Stomach smooth muscle (tissue), 2 donors: ENCODE measurements around the gene NOL6.

ENCODE experiments used
- H3K27ac ChIP-seq: one replicate; pipeline ENCODE4 v1.7.0; 2013; ENCODE audit warnings: mild to moderate bottlenecking, low read length, inconsistent platforms
- H3K27me3 ChIP-seq, 2 donors: one replicate each; pipeline ENCODE4 v1.7.0; 2013; ENCODE audit warnings: low read length in 2 of 2; ENCODE audit not compliant: insufficient read depth in 2 of 2, control insufficient read depth in 1 of 2
- H3K36me3 ChIP-seq, 2 donors: one replicate each; pipeline ENCODE4 v1.7.0; 2013; ENCODE audit warnings: low read length in 2 of 2; ENCODE audit not compliant: control insufficient read depth in 2 of 2, insufficient read depth in 2 of 2
- H3K4me1 ChIP-seq: one replicate; pipeline ENCODE4 v1.7.0; 2013; ENCODE audit warnings: low read length; ENCODE audit not compliant: control insufficient read depth, insufficient read depth
- H3K4me3 ChIP-seq, 2 donors: one replicate each; pipeline ENCODE4 v1.7.0; 2013; ENCODE audit warnings: low read length in 2 of 2
- H3K9ac ChIP-seq, 2 donors: one replicate each; pipeline ENCODE4 v1.7.0; 2013; ENCODE audit warnings: low read length in 2 of 2, mild to moderate bottlenecking in 1 of 2
- H3K9me3 ChIP-seq, 2 donors: one replicate each; pipeline ENCODE4 v1.7.0; 2013; ENCODE audit warnings: low read length in 2 of 2; ENCODE audit not compliant: control insufficient read depth in 2 of 2
- donor health status: healthy.
- donor health status: Pancreatic carcinoma.

Gene NOL6

DNA sequence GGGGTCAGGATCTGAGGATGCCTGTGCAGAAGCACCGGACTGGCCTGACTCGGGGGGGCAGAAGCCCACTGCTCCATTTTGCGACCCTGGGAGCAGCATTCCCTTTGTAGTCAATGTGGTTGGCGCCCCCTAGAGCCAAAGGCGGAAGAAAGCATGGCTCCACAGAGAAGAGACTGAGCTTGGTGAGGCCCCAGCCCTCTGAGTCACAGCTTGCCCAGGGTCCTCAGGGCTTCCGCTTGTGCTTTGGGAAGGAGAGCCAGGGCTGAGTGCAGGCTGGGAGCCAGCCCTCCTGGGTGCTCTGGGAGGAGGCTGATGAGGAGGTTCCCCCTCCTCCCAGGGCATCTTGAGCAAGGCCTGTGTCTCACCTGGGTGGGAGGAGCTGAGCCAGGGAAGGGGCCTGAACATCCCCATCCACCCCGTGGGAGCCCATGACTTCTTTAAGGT lies 20.9 kb downstream of the NOL6 start:
- Histone ChIP-seq H3K4me1 (no peaks in the 10 kb centered on the region), H3K27ac (no peak overlapping the region), H3K4me3 (no peak overlapping the region), H3K27me3 (no peaks in the 10 kb centered on the region), H3K9ac (no peak overlapping the region), H3K36me3 (no peaks in the 10 kb centered on the region), H3K9me3 (no peaks in the 10 kb centered on the region)

DNA sequence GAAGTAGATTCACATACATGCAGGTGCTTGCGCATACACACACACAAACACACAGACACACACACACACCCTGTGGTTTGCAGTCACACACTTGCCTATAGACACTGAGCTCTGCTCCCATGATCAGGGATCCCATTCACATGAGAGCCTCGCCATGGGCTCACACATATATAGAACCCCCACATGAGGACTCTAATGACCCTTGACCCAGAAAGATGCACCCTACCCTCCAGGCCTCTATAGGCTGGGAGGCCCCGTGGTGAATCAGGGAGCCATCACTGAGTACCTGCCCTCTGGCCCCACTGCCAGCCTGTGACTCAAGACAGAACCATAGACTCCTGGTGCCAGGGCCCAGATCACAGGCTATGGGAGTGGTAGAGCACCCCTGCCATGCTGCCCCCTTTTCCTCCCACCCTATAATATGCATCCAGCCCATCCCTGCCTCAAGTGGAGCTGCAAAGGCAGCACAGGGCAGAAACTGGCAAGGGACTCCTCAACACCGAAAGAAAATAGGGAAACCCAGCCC lies 23.0 kb downstream of the NOL6 start:
- no peaks in the 10 kb centered on the region for H3K27me3 ChIP-seq
- H3K9ac ChIP-seq: no peak overlapping the region
- H3K4me1 ChIP-seq: peaks cover 8% of the 10 kb centered on the region
- H3K9me3 ChIP-seq: no peaks in the 10 kb centered on the region
- no peaks in the 10 kb centered on the region for H3K36me3 ChIP-seq
- H3K4me3 ChIP-seq: no peak overlapping the region
- H3K27ac ChIP-seq: no peak overlapping the region

DNA sequence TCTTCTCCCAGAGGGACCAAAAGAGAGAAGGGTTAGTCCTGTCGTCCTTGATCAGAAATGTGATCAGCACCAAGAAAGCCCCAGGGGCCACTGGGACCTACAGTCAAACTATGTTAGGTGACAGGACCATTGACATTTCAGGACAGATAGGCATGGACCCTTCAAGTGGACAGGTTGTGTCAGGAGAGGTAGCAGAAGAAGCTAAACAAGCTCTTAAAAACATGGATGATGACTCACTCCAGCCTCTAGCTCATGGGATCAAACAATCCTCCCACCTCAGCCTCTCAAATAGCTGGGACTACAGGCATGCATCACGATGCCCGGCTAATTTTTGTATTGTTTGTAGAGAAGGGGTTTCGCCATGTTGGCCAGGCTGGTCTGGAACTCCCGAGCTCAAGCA lies 24.0 kb downstream of the NOL6 start:
- H3K4me1 ChIP-seq: peaks cover 8% of the 10 kb centered on the region
- H3K9me3 ChIP-seq: no peaks in the 10 kb centered on the region
- H3K36me3 ChIP-seq: no peaks in the 10 kb centered on the region
- H3K27me3 ChIP-seq: no peaks in the 10 kb centered on the region
- H3K4me3 ChIP-seq: no peak overlapping the region
- no peak overlapping the region for H3K27ac ChIP-seq
- no peak overlapping the region for H3K9ac ChIP-seq

DNA sequence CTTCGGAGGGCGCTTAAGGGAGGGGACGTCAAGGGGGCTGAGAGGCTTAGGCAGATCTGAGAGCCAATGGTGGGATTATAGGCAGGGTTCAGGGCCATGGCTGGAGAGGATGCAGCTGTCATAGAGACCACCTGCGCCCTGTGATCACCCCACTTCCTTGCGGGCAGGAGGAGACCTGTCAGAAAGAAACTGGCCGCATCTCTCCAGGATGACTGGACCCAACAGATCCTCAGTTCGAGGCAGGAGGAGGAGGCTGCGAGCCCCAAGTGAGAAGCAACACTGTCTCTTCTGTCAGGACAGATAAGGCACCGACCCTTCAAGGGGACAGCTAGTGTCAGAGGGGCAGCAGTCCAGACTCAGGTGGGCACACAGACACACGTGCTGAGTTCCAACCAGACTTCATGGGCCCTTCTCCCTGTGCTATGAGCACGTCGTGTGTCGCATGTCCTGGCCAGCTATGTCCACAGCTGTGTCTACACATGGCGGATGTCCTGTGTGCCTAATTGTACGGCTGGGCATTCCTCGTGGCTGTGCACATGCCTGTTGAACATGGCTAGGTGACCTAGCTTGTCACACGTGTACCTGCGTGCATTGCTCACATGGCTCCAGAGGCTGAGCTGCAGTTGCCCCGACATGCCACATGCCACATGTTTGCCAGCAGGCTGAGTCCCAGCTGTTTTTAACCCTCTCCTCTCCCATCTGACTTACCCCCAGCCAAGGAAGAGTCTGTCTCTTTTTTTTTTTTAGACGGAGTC lies 25.7 kb downstream of the NOL6 start:
- H3K36me3 ChIP-seq: no peaks in the 10 kb centered on the region
- no peaks in the 10 kb centered on the region for H3K9me3 ChIP-seq
- H3K4me1 ChIP-seq: peaks cover 8% of the 10 kb centered on the region
- peak overlapping the region in 1 of 2 donors; percentile 60 for H3K9ac ChIP-seq
- peak overlapping the region; percentile 45 to 75 for H3K4me3 ChIP-seq
- H3K27ac ChIP-seq: no peak overlapping the region
- H3K27me3 ChIP-seq: no peaks in the 10 kb centered on the region

DNA sequence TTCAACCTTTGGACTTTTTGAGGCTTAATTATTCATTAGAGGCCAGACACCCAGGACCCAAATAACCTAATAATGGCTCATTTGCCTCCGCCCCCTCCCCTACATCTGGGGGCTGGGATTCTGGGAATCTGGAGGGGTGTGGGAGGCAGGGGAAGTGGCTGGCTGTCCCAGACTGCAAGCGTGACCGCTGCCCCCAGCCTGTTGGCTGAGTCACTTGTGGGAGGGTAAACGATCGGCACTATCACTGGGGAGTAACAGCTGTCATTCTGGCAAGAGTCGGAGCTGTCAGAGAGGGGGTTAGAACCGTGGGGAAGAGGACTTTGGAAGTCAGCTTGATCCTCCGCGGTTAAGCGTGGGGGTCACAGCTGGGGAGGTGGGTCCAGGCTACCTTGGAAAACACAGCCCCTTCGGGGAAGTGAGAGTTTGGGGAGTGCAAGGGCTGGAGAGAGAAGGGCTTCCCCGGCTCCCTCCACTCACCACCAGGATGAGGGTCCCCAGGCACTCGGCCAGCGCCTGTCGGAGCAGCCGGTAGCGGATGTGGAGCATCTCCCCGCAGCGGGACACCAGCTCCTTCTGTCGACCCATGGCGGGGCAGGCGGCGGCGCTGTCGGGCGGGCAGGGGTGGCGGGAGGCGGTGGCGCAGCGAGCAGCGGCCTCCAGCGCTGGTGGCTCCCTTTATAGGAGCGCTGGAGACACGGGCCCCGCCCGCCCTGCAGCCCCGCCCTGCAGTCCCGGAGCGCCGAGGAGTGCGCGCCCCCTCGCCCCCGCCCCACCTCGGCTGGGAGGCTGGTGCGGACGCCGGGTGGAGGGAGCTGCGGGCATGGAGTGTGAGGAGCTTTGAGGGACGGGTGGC lies 26.6 kb downstream of the NOL6 start, which contains the start of gene AQP3:
Gene AQP3, minus strand, starts transcription at position 648 of the 853 bp plus-strand sequence. Its CDS starts 63 bp downstream, at position 585.
- peak within 1 kb of the TSS; percentile 73 to 75 for H3K4me3 ChIP-seq
- no peaks in the 10 kb centered on the region for H3K36me3 ChIP-seq
- H3K9me3 ChIP-seq: no peaks in the 10 kb centered on the region
- H3K27ac ChIP-seq: no peak within 1 kb of the TSS
- no peaks in the 10 kb centered on the region for H3K27me3 ChIP-seq
- H3K9ac ChIP-seq: peak within 1 kb of the TSS; percentile 52 to 66
- peaks cover 8% of the 10 kb centered on the region for H3K4me1 ChIP-seq

DNA sequence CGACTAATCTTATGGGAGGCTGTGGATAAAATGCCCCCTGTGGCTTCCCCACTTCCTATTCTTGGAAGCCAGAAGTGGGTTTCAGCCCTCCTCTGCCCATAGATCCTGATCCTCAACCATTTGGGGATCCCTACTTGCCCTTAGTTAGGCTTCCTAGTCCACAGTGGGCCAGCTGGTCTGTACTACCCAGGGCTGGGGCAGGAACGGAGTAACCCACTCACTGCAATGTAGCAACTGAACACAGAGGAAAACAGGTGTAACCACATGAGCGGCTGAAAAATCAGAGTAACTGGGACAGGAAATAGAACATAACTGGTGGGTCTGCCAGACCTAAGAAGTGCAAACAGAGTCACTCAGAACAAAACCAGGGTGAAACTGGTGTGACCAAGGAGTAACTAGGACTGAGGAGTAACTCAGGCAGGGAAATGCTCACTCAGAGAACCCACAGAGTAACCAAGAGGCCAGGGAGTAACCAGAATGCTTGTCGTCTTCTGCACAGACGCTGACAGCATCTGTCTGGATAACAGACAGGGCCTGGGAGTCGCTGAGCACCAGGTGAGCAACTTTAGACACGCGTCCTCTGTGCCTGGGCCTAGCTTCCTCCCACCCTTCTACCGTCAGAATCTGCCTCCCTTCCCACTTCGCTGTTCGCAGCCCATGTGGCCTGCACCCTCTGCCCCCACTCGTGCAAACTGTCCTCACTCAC lies 27.3 kb downstream of the NOL6 start:
- H3K9me3 ChIP-seq: no peaks in the 10 kb centered on the region
- H3K27me3 ChIP-seq: no peaks in the 10 kb centered on the region
- H3K9ac ChIP-seq: peak overlapping the region in 1 of 2 donors; percentile 66
- H3K4me1 ChIP-seq: peaks cover 8% of the 10 kb centered on the region
- H3K4me3 ChIP-seq: peak overlapping the region; percentile 73 to 75
- no peaks in the 10 kb centered on the region for H3K36me3 ChIP-seq
- no peak overlapping the region for H3K27ac ChIP-seq

DNA sequence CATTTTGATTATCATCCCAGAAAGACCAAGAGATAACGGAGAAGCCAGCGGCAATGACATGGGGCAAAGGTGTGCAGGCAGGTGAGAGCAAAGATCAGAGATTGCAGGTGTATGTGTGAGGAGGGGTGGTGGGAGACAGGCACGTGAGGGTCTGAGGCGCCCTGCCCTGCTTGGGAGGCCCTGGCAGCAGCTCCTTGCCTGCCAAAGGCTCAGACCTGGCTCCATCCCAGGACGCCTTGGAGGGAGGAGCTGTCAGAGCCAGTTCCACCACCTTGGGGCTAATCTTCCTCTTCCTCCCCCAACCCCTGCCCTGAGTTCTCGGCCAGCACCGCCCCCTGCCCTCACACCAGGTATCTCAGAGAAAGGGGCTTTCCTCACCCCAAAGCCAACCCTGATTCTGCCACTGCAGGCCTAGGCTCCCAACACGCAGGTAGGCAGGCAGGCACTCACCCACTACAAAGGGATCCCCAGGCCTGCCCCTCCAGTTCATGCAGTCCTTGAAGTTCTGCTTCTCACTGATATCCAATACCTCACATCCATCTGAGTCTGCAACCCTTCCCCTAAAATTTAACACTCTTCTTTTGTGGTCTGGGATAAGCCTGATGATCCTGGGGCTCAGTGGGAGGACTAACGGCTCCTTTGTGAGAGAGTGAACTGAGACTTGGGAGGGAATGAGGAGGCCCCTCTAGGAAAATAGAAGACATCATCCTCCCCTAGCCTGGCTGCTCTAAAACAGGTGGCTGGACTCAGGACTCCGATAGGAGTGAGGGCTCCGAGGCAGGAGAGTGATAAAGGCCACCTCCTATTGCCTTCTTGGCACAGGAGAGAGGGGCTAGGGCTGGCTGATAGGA lies 28.1 kb downstream of the NOL6 start:
- Histone ChIP-seq H3K27me3 (no peaks in the 10 kb centered on the region), H3K9ac (no peak overlapping the region), H3K9me3 (no peaks in the 10 kb centered on the region), H3K36me3 (no peaks in the 10 kb centered on the region), H3K4me1 (peaks cover 8% of the 10 kb centered on the region), H3K27ac (no peak overlapping the region), H3K4me3 (no peak overlapping the region)

DNA sequence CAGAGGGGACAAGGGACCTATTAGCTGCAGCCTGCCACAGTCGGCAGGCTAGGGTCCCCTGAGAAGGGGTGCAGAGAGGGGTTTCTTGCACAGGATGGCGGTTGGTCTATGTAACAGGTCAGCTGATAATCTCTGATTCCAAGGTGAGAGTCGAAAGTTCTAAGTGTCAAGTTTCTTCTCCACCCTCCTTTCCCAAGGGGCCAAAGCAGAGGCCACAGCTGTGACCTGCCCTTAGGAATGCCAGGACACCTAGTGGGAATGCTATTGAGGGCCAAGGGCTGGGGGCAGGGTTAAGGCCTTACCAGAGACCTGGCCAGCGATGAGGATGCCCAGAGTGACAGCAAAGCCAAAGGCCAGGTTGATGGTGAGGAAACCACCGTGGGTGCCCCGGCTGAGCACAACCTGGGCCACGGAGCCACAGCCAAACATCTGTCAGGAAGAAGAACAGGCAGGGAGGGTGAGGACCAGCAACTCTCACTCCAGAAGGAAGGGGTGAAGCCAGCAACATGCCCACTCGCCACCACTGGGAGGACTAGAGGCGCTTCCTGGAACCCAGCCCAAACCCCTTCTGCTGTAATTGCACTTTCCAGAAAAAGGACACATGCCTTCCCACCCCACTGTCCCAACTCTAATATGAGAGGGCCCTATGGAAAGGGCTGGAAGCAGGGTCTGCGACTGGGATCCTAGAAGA lies 30.1 kb downstream of the NOL6 start:
- Histone ChIP-seq H3K4me3 (no peak overlapping the region), H3K36me3 (no peaks in the 10 kb centered on the region), H3K27ac (no peak overlapping the region), H3K9ac (no peak overlapping the region), H3K27me3 (no peaks in the 10 kb centered on the region), H3K9me3 (no peaks in the 10 kb centered on the region), H3K4me1 (peaks cover 8% of the 10 kb centered on the region)

DNA sequence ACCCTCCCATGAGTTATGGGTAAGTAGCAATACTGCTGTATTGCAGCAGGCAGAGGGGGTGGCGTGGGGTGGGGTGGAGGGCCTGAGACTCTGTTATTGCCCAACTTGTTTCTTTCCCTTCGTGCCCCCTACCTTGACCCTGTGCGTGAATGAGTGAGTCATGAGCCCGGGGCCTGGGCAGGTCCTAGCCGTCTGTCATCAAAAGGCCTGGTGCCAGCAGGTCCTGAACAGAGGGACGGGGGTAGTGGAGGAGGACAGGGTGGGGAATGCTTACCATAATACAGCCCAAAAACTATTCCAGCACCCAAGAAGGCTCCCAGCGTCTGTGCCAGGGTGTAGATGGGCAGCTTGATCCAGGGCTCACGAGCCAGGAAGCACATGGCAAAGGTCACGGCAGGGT lies 30.7 kb downstream of the NOL6 start:
- no peak overlapping the region for H3K27ac ChIP-seq
- H3K4me1 ChIP-seq: peaks cover 8% of the 10 kb centered on the region
- H3K9ac ChIP-seq: no peak overlapping the region
- no peaks in the 10 kb centered on the region for H3K27me3 ChIP-seq
- H3K9me3 ChIP-seq: no peaks in the 10 kb centered on the region
- no peak overlapping the region for H3K4me3 ChIP-seq
- no peaks in the 10 kb centered on the region for H3K36me3 ChIP-seq
